ENCODE data around the gene GRIN2C. TPM values are rescaled to one million over a fixed set of nuclear protein-coding genes. Genes with fewer than 3 reads are reported as not detected.

Gene GRIN2C
- total and polyA plus RNA-seq, 9 donors: 0.11 to 0.82 (median 0.36) TPM

DNA sequence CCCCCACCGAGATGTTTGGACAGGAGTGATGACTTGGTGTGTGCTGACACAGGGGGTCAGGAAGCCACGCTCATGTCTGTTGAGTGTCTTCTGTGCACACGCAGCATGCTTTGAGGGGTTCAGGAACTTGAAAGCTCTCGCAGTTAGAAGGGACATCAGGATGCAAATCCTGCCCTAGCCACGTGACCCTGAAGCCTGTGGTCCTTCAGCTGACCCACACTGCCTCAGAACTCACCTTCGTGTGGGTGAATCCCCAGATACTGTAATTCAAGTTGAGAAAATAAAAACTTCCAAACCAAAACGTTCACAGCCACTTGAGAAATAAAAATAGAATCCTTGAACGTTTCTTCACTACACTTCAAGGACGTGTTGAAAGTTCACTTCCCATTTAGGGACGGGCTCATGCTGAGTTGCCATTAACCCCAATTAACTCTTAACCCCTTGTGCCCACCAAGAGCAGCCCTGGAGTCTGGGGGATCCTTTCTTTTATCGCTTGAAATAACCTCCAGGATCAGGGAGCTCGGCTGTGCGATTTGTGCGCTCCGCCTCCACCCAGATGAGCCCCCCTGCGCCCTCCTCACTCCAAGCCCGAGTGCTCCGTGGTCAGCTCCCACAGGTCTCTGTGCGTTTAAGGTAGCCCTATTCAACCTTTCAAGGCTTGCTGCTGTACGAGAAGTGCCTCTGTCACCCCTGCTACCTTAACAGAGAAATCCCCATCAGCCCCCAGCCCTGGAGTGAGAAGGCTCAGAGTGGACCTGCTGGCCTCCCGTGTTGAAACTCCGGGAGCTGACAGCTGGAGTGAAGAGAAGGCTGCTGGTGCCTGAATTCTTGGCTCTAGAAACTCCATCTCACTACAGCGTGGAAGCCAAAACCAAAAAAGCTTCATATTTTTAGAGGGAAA is 47.3 kb downstream of the GRIN2C start:
- no peaks in the 10 kb centered on the region for H3K9me3 ChIP-seq
- intact Hi-C loops (cut with DNase I): no loop called here
- TF ChIP-seq, protein P1, sequence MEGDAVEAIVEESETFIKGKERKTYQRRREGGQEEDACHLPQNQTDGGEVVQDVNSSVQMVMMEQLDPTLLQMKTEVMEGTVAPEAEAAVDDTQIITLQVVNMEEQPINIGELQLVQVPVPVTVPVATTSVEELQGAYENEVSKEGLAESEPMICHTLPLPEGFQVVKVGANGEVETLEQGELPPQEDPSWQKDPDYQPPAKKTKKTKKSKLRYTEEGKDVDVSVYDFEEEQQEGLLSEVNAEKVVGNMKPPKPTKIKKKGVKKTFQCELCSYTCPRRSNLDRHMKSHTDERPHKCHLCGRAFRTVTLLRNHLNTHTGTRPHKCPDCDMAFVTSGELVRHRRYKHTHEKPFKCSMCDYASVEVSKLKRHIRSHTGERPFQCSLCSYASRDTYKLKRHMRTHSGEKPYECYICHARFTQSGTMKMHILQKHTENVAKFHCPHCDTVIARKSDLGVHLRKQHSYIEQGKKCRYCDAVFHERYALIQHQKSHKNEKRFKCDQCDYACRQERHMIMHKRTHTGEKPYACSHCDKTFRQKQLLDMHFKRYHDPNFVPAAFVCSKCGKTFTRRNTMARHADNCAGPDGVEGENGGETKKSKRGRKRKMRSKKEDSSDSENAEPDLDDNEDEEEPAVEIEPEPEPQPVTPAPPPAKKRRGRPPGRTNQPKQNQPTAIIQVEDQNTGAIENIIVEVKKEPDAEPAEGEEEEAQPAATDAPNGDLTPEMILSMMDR (IDR thresholded peaks at IDR 0.05): no peak
- no peak for TF ChIP-seq EP300 (IDR thresholded peaks at IDR 0.05)
- no peak for TF ChIP-seq POLR2A (IDR thresholded peaks at IDR 0.05)
- H3K36me3 ChIP-seq: no peaks in the 10 kb centered on the region
- peak overlapping the region; percentile 3 for H3K4me3 ChIP-seq
- peak; percentile 43 to 60 (median 57) for DNase-seq
- peak overlapping the region; percentile 46 to 49 for H3K27ac ChIP-seq
- H3K4me1 ChIP-seq (ENCODE audit: insufficient read depth): peaks cover 4% of the 10 kb centered on the region
- WGBS, 3 donors: 5 to 18% (median 11%) methylated on average over 23 of the region's 23 CpGs
- H3K27me3 ChIP-seq: no peaks in the 10 kb centered on the region

DNA sequence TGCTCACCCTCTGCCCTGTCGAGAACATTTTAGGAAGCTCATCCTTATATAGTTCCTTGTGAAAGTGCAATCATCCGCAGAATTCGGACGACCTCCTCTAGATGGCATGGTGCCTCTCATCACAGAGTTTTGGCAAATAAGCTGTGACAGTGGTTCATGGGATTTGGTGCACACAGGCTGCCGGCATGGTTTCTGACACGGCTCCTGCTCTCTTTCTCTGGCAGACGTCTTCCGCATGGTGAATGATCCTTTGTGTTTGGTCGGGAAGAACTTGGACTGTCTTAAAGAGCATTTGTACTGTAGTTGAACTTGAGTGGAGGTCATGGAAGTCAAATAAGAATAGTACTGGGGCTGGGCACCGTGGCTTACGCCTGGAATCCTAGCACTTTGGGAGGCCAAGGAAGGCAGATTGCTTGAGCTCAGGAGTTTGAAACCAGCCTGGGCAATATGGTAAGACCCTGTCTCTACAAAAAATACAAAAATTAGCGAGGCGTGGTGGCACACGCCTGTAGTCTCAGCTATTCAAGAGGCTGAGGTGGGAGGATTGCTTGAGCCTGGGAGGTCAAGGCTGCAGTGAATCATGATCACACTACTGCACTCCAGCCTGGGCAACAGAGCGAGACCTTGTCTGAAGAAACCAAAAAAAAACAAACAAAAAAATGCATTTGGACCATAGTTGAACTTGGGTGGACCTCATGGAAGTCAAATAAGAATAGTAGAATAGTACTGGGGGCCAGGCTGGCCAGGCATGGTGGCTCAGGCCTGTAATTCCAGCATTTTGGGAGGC is 48.8 kb downstream of the GRIN2C start:
- H3K27me3 ChIP-seq: no peaks in the 10 kb centered on the region
- no peaks in the 10 kb centered on the region for H3K36me3 ChIP-seq
- H3K4me1 ChIP-seq (ENCODE audit: insufficient read depth): peaks cover 4% of the 10 kb centered on the region
- no peak for TF ChIP-seq EP300 (IDR thresholded peaks at IDR 0.05)
- TF ChIP-seq, protein P1 (IDR thresholded peaks at IDR 0.05): no peak
- TF ChIP-seq POLR2A (IDR thresholded peaks at IDR 0.05): no peak
- no peaks in the 10 kb centered on the region for H3K9me3 ChIP-seq
- intact Hi-C loops (cut with DNase I): no loop called here
- H3K4me3 ChIP-seq: no peak overlapping the region
- 84 to 85% (median 84%) methylated on average over 15 of the region's 15 CpGs for WGBS, 3 donors
- no peak overlapping the region for H3K27ac ChIP-seq
- no peak for DNase-seq

DNA sequence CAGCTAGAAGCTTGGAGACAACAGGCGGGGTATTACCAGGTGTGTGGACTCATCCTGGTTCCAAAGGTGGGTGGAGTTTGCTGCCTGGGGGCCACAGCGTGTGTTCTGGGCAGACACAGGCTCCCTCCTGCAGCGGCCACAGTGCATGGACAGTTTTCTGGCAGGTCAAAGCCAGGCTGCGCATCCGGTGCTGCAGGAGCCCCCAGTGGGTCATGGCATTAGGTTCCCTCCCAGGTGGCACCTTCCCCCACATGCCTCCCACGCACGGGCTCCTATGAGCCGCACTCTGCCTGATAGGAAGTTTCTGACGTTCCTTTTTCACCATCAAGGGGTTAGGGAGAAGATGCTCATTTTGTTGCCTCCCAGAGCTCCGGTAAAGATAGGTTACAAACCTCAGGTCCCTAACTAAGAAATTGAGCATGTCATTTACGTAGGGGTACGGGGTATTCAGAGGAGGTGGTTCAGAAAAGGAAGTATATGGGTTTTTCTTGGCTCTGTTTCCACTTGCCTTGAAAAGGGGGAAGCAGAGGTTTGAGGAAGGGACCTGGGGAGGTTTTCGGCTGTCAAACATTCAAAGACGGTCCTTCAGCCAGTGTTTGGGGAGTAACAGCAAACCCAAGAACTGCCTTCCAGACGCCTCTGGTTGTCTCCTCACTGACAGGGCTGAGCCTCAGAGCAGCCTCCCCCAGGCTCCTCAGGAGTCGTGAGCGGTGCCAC is 50.8 kb downstream of the GRIN2C start:
- no peaks in the 10 kb centered on the region for H3K36me3 ChIP-seq
- DNase-seq: no peak
- no peak overlapping the region for H3K4me3 ChIP-seq
- H3K4me1 ChIP-seq (ENCODE audit: insufficient read depth): peaks cover 4% of the 10 kb centered on the region
- no peak for TF ChIP-seq POLR2A (IDR thresholded peaks at IDR 0.05)
- TF ChIP-seq EP300 (IDR thresholded peaks at IDR 0.05): no peak
- TF ChIP-seq, protein P1 (IDR thresholded peaks at IDR 0.05): no peak
- WGBS, 3 donors: 85 to 89% (median 87%) methylated on average over 17 of the region's 17 CpGs
- intact Hi-C loops (cut with DNase I): no loop called here
- H3K9me3 ChIP-seq: no peaks in the 10 kb centered on the region
- H3K27ac ChIP-seq: no peak overlapping the region
- H3K27me3 ChIP-seq: no peaks in the 10 kb centered on the region

DNA sequence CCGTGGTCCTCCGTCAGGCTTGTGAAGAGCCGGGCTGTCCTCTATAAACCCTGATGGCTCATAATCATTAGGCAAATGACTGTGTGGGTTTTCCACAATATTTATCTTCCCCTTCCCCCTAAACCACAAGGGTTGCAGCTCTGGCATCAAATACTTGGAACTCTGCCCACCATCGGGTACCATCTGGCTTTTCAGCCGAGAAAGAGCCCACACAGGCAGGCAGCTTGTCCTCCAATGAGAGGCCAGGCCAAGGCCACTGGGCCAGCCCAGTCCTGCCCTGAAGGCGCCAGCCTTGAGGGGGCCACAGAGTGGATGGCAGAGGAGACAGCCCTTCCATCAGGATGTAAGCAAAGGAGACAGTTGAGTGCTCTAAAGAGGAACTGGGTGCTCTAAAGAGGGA is 51.8 kb downstream of the GRIN2C start:
- no peak for DNase-seq

More for the DNA sequence above, 51.8 kb downstream of the GRIN2C start:
- H3K27me3 ChIP-seq: no peaks in the 10 kb centered on the region
- 56 to 74% (median 70%) methylated on average over 6 of the region's 6 CpGs for WGBS, 3 donors
- no peaks in the 10 kb centered on the region for H3K36me3 ChIP-seq
- no peaks in the 10 kb centered on the region for H3K9me3 ChIP-seq
- H3K4me1 ChIP-seq (ENCODE audit: insufficient read depth): peaks cover 4% of the 10 kb centered on the region
- no peak overlapping the region for H3K27ac ChIP-seq
- H3K4me3 ChIP-seq: no peak overlapping the region
- TF ChIP-seq, protein P1 (IDR thresholded peaks at IDR 0.05): no peak
- TF ChIP-seq EP300 (IDR thresholded peaks at IDR 0.05) (no peak), POLR2A (IDR thresholded peaks at IDR 0.05) (no peak)
- intact Hi-C loops (cut with DNase I): no loop called here
